ENCODE results near the gene IGSF3.
A peak's percentile ranks its signal among the peaks of the same experiment; 100 is the strongest.

Gene IGSF3

DNA sequence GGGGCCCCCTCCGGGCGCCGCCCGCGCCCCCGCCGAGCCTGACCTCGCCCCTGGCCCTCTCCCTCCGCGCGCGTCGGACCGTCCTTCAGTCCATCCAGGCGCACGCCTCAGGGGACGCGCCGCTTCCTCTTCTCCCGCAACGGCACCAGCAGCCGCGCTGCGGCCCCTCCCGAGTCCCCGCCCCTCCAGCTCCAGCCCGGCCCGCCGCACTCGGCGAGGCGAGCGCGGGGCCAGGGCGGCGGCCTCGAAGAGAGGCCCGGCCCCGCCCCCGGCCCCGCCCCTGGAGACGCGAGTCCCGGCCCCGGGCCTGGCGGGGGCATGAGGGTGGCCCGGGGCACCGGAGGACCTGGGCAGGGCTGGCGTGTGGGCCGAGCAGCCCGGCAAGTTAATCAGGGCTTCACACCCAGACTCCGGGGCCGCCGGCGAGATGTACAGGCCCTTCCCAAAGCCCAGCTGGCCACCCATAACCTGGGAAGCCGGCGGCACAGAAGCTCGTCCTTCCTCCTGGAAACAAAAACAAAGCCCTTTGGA, at the start of gene IGSF3:
TSS of gene IGSF3 (minus strand) at position 159 of the 531 bp plus-strand sequence. CDS start 1,407 bp downstream, outside the sequence.
- DNase-seq, result peak in 7 of 56 donors; percentile 16 to 60 (median 33)

GRCh38 chr1:116717318-116717717, 49.8 kb upstream of the IGSF3 start:
- DNase-seq, result no peak

DNA sequence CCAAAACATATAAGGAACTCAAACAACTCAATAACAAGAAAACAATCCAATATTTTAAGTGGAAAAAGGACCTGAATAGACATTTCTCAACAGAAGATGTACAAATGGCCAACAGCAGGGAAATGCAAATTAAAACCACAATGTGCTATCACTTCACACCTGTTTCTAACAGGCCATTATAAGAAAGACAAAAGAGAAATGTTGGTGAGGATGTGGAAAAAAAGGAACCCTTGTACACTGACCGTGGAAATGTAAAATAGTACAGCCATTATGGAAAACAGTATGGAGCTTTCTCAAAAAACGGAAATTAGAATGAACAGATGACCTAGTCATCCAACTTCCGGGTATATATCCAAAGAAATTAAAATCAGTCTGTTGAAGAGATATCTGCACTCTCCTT, 48.9 kb upstream of the IGSF3 start:
- DNase-seq, result no peak

DNA sequence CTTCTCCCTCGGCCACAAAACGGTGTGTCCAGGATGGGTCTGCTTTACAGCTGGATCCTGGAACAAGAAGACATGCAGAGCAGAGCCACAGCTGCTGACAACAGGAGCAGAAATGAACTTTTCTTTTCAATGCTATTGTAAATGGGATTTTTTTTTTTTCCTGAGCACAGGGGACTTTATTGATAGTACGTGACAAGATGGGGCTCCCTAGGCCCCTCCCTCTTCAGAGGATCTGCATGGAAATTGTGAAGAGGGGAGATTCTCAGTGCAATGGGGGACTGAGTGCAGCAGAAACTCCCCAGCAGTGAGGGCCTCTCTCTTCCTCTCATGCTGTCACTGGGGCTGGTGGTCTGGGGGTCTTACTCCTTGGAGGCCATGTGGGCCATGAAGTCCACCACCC, 45.9 kb upstream of the IGSF3 start:
- DNase-seq, result no peak

DNA sequence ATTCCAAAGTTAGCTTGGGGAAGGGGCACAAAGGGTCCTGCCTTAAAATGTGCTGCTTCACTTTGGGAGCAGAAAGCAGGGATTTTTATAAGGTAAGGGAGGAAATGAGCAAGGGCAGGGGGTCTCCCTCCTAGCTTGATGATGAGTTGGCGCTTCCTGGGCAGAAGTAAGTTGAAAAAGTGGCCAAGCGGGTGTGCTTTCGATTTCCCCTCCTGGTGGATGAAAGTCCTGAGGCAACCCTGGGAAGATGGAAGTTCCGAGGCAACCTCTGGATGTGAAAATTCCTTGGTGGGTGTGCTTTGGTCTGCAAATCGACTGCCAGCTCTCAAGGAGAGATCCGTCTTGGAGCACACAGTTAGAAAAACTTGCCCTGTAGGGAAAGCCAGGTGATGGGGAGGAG, 45.0 kb upstream of the IGSF3 start:
- DNase-seq, result no peak

- peak in 14 of 56 donors; percentile 2 to 51 (median 24) for DNase-seq
Measured at GRCh38 chr1:116711263-116711840, 43.8 kb upstream of the IGSF3 start.

GRCh38 chr1:116710420-116711262, 43.1 kb upstream of the IGSF3 start:
- peak in 9 of 56 donors; percentile 11 to 44 (median 21) for DNase-seq

- peak in 1 of 56 donors; percentile 8 for DNase-seq
Measured at GRCh38 chr1:116709666-116710167, 42.2 kb upstream of the IGSF3 start.

DNA sequence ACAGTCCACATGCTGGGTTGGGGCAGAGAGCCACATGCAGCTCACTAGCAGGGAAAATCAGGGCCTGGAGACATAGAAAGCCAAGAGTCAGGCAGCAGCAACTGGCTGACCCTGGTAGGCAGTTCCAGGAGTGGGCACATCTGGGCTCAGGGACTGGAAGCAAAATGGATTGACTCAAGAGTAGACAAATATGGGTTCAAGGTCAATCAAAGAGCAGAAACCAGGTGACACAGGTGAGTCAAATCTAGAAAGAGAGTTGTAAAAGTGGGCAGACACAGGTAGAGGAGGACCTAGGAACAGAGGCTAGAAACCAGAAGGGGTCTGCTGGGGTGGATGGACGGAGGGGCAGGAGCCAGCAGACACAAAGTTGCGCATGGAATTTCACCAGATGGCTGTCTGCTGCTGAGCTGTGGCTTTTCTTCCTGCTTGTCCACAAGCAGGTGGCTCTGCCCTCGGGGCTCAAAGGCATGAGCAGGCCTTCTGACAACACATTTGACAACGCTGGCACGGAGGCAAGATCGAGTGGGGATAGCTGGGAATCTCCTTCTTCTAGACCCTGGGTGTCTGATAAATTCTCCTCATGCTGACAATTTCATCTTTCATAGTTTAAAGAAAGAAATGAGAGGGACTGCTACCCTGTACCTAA, 40.8 kb upstream of the IGSF3 start:
- no peak for DNase-seq

GRCh38 chr1:116706841-116707240, 39.3 kb upstream of the IGSF3 start:
- no peak for DNase-seq

DNA sequence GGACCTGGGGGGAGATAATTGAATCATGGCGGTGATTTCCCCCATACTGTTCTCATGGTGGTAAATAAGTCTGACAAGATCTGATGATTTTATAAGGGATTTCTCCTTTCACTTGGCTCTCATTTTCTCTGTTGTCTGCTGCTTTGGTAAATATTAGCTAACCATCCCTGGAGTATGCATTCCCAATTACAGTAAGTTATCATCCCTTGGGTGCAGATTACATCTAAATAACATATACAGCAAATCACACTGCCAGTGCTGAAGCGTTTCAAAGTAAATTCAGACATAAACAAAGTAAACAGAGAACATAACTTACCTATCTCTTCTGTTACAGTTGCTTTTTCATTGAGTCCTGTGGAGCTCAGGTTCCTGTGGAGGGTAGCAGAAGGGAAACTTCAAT, 38.6 kb upstream of the IGSF3 start:
- no peak for DNase-seq

DNA sequence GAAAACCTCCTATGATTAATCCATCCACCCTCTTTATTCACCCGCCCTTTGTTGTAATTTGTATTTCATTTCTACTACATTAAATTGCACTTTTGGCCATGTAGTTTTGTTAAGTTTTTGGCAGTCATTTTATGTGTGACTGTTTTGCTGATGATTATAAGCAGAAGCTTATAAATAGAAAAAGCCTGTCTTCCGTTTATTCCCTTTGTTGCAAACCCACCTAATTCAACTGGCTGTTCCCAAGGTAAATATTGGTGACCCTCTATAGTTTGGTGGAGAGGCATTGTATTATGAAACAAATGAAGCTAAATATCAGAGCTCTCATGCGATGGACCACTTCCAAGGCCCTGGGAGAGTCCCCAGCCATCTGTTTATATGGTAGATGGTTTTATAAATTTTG, 36.7 kb upstream of the IGSF3 start:
- DNase-seq, result no peak

GRCh38 chr1:116699605-116700004, 32.1 kb upstream of the IGSF3 start:
- no peak for DNase-seq

DNA sequence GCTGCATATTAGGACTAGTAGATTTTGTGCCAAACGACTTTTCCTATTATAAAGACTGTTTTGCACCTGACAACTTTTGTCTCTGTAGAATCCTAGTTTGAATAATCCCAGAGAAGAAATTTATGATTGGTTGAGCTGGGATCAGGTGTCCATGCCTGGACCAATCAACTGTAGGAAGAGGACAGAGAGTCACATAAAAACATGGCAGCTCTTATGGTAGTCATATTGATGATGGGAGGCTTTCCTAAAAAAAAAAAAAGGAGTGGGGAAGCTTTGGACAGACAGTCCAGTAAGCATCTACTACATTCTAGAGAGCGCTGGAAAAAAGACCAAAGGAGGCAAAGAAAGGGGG, 30.7 kb upstream of the IGSF3 start:
- DNase-seq, result no peak

- DNase-seq, result no peak
Measured at GRCh38 chr1:116697548-116698243, 30.2 kb upstream of the IGSF3 start.

DNA sequence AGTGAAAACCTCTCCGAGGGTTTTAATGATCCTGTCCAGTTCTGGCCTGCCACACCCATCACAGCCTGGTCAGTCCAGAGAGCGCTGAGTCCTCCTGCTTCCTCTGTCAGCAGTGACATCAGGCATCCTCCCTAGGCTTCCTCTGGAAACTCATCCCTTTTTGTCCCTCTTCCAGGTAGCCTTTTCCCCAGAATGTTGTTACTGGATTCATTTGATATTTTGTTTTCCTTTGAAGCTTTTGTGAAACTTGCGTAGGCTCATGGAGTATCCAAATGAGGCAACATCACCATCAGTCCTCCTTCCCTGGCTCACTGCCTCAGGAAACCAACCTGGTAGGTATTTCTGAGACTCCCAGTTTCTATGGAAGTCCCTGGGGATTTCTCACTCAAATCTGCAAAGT, 27.0 kb upstream of the IGSF3 start:
- DNase-seq, result no peak

DNA sequence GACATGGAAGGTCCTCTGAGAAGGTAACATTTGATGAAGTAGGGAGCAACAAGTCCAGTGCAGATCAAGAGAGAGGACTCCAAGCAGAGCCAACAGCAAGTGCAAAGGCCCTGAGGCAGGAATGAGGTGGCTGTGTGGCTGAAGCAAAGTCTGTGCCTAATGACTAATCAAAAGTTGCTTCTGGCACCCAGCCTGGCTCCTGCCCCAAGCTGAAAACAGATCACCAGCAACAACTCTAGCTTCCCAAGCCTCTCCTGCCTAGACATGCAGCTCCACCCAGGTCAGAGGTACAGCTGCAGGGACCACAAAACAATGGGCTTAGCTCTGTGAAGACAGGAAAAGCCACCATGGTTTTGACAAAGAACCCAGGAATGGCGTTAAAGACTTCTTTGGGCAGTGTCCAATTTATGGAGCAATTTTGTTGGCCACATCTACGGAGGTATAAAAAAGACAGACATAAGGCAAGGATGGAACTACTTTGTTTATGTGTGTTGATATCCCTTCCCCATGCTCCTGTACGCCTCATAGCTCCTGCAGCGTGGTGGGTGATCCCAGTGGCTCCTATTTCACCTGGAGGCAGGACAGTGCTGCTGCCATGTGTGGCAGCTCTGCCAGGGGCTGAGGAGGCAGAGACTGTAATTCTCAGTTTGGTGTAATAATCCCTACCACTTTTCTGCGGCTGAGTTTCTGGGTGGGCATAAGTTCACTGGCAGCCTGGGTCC, 26.4 kb upstream of the IGSF3 start:
- DNase-seq, result no peak

GRCh38 chr1:116692879-116693278, 25.3 kb upstream of the IGSF3 start:
- no peak for DNase-seq

GRCh38 chr1:116690849-116691406, 23.4 kb upstream of the IGSF3 start:
- DNase-seq, result peak in 2 of 56 donors; percentile 17 to 25

GRCh38 chr1:116690396-116690848, 22.9 kb upstream of the IGSF3 start:
- no peak for DNase-seq

Measured in nucleus accumbens (tissue), 56 donors.